Measurements from ENCODE around the gene ITPKC.
"Not testable (repeated sequence)": the region's sequence is repeated elsewhere in the genome, so short reads cannot be mapped to it uniquely, and the experiment has no call there.

DNA sequence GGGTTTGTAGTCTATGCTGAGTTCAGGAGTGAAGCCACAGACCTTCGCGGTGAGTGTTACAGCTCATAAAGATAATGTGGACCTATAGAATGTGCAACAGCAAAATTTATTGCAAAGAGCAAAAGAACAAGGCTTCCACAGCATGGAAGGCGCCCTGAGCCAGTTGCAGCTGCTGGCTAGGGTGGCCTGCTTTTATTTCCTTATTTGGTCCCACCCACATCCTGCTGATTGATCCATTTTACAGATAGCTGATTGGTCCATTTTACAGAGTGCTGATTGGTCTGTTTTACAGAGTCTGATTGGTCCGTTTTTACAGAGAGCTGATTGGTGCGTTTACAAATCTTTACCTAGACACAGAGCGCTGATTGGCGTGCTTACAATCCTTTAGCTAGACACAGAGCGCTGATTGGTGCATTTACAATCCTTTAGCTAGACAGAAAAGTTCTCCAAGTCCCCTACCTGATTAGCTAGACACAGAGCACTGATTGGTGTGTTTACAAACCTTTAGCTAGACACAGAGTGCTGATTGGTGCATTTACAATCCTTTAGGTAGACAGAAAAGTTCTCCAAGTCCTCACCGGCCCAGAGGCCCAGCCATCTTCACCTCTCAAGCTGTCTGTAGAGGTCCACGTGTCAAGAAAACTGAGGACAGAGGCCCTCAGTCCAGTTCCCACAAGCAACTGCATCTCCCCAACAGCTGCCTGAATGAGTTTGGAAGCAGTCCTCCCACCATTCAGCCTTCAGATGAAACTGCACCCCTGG, 54.4 kb downstream of the ITPKC start:
- TF ChIP-seq TBL1XR1 (IDR thresholded peaks at IDR 0.05; ENCODE audit: low read depth, low read length); SRF (IDR thresholded peaks at IDR 0.05; ENCODE audit: low read depth in 2 of 2, low read length in 2 of 2); POLR2A (IDR thresholded peaks at IDR 0.05; ENCODE audit: low read depth, low read length); NBN (IDR thresholded peaks at IDR 0.05); MYC (IDR thresholded peaks at IDR 0.05; ENCODE audit: insufficient read depth, insufficient read length, insufficient replicate concordance, low read length, severe bottlenecking); POLR2AphosphoS5 (IDR thresholded peaks at IDR 0.05; ENCODE audit: low read length): not testable (repeated sequence)
- TF ChIP-seq, protein P1, sequence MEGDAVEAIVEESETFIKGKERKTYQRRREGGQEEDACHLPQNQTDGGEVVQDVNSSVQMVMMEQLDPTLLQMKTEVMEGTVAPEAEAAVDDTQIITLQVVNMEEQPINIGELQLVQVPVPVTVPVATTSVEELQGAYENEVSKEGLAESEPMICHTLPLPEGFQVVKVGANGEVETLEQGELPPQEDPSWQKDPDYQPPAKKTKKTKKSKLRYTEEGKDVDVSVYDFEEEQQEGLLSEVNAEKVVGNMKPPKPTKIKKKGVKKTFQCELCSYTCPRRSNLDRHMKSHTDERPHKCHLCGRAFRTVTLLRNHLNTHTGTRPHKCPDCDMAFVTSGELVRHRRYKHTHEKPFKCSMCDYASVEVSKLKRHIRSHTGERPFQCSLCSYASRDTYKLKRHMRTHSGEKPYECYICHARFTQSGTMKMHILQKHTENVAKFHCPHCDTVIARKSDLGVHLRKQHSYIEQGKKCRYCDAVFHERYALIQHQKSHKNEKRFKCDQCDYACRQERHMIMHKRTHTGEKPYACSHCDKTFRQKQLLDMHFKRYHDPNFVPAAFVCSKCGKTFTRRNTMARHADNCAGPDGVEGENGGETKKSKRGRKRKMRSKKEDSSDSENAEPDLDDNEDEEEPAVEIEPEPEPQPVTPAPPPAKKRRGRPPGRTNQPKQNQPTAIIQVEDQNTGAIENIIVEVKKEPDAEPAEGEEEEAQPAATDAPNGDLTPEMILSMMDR (IDR thresholded peaks at IDR 0.05 in 2 of 3, conservative IDR thresholded peaks at IDR 0.05 in 1 of 3; ENCODE audit: control insufficient read depth in 2 of 3, extremely low read depth in 1 of 3, insufficient read depth in 1 of 3, low read depth in 3 of 3, low read length in 3 of 3): not testable (repeated sequence)

All from GM12878 (cell line).